HL-60 (cell line): ENCODE measurements around the gene LYVE1.

Experiments used
- DNase-seq, 2 experiments: peaks; one replicate each; pipeline ENCODE4 v3.0.0-alpha.2; 2010 to 2020; ENCODE audit warnings: low read depth in 1 of 2, low spot score in 1 of 2
- H3K27ac ChIP-seq: fragments of 250-450 bp; sonication (Bioruptor Pico); replicated peaks from 2 replicates; pipeline ENCODE4 v1.5.1; 2020; ENCODE audit warnings: mild to moderate bottlenecking, moderate library complexity
- H3K27me3 ChIP-seq: fragments of 250-450 bp; sonication (Bioruptor Pico); 2 replicates; pipeline ENCODE4 v1.5.1; 2021; ENCODE audit warnings: mild to moderate bottlenecking, moderate library complexity; ENCODE audit not compliant: insufficient read depth, poor library complexity, severe bottlenecking
- H3K4me3 ChIP-seq: replicated peaks from 2 replicates; pipeline ENCODE4 v1.5.1; 2011; ENCODE audit warnings: mild to moderate bottlenecking, control low read depth, low read length; ENCODE audit not compliant: insufficient read depth
- CTCF ChIP-seq: IDR thresholded peaks from one replicate; pipeline ENCODE4 v1.5.1; 2011; ENCODE audit warnings: low read length, control low read depth, inconsistent platforms; ENCODE audit not compliant: insufficient read depth
- GABPA ChIP-seq: IDR thresholded peaks from 2 replicates; pipeline ENCODE4 v1.6.1; 2012; ENCODE audit warnings: low read depth
- POLR2AphosphoS5 ChIP-seq: IDR thresholded peaks from 2 replicates; pipeline ENCODE4 v1.6.1; 2012; ENCODE audit warnings: low read depth
- REST ChIP-seq: IDR thresholded peaks from 2 replicates; pipeline ENCODE4 v1.6.1; 2012; ENCODE audit warnings: low read depth; ENCODE audit not compliant: insufficient replicate concordance
- SPI1 ChIP-seq: IDR thresholded peaks from 2 replicates; pipeline ENCODE4 v1.6.1; 2012; ENCODE audit warnings: low read depth, mild to moderate bottlenecking, borderline replicate concordance

The LYVE1 gene

DNA sequence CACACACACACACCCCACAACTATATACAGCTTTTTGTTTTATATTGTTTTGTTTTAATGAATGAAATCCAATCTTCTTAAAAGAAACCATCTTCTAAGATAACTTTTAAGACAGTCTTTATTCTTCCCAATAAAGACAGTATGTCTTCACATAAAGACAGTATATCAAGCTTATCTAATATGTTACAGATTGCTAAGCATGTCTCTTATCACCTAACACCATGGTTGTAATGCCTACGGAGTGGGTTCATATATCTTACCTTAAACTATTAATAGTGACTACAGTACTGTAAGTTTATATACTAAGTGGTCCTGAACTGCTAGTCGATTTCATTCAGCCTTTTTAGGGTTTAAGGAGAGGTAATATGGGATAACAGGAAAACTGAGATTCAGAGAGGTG lies 35.9 kb downstream of the LYVE1 start:
- TF ChIP-seq SPI1 (no peak), CTCF (no peak), POLR2AphosphoS5 (no peak), GABPA (no peak), REST (no peak)

GRCh38 chr11:10529279-10529678 lies 39.2 kb downstream of the LYVE1 start:
- no peak overlapping the region for H3K27ac ChIP-seq
- H3K27me3 ChIP-seq = no peaks in the 10 kb centered on the region
- DNase-seq = no peak
- TF ChIP-seq CTCF = no peak
- TF ChIP-seq POLR2AphosphoS5 = no peak
- TF ChIP-seq SPI1 = no peak
- no peak overlapping the region for H3K4me3 ChIP-seq

More for the DNA sequence above, 35.9 kb downstream of the LYVE1 start:
- no peaks in the 10 kb centered on the region for H3K27me3 ChIP-seq
- no peak for DNase-seq
- H3K27ac ChIP-seq = no peak overlapping the region
- no peak overlapping the region for H3K4me3 ChIP-seq

DNA sequence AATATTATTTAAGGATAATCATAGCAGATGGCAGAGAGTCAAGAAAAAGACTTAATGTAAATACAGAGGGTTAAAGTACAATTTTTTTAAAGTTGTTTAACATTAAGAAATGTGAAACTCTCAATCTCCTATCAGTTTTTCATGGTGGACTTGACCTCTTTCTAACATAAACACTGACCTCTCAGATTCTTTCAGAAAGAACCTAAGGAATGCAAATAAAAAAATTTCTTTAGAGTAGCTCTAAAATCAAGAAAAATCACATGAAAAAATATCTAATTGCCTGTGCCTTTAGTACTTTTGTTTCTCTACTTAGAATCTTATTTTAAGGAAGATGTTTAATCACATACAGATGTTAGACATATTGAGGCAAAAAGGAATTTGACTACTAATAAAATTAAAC lies 40.3 kb downstream of the LYVE1 start:
- no peaks in the 10 kb centered on the region for H3K27me3 ChIP-seq
- no peak for DNase-seq
- TF ChIP-seq REST (no peak), POLR2AphosphoS5 (no peak), SPI1 (no peak), CTCF (no peak), GABPA (no peak)
- H3K4me3 ChIP-seq = no peak overlapping the region
- no peak overlapping the region for H3K27ac ChIP-seq
